GM13977 (cell line): ENCODE results near the gene SWAP70.

ENCODE experiments used
- DNase-seq: peaks from one replicate; pipeline ENCODE4 v3.0.0; 2012; ENCODE audit warnings: low spot score
- in situ Hi-C: fragments of 300-500 bp; cut with MboI; formaldehyde crosslinking; loops from one replicate; pipeline ENCODE4 v1.12.0; 2022; ENCODE audit warnings: low sequenced_read_pairs, low pct_unique_long_range_greater_than_20kb, mixed read lengths, inconsistent platforms; ENCODE audit not compliant: unreplicated experiment
- TF ChIP-seq, protein P1 (sequence below): IDR thresholded peaks from 2 replicates; pipeline ENCODE4 v1.5.1; 2012; ENCODE audit warnings: mild to moderate bottlenecking, control low read depth; ENCODE audit not compliant: insufficient read depth; ENCODE audit errors: extremely low read depth, missing control alignments

Gene SWAP70

GRCh38 chr11:9663699-9664275, at the start of gene SWAP70:
Gene SWAP70 (plus strand): TSS chr11:9664077. CDS start chr11:9664180, 103 bp downstream.
- in situ Hi-C loops = no loop called here
- DNase-seq = peak; percentile 92
- TF ChIP-seq, protein P1, sequence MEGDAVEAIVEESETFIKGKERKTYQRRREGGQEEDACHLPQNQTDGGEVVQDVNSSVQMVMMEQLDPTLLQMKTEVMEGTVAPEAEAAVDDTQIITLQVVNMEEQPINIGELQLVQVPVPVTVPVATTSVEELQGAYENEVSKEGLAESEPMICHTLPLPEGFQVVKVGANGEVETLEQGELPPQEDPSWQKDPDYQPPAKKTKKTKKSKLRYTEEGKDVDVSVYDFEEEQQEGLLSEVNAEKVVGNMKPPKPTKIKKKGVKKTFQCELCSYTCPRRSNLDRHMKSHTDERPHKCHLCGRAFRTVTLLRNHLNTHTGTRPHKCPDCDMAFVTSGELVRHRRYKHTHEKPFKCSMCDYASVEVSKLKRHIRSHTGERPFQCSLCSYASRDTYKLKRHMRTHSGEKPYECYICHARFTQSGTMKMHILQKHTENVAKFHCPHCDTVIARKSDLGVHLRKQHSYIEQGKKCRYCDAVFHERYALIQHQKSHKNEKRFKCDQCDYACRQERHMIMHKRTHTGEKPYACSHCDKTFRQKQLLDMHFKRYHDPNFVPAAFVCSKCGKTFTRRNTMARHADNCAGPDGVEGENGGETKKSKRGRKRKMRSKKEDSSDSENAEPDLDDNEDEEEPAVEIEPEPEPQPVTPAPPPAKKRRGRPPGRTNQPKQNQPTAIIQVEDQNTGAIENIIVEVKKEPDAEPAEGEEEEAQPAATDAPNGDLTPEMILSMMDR = no peak

- peak; percentile 78 for DNase-seq
- TF ChIP-seq, protein P1 = no peak
- in situ Hi-C loops = loop anchor here (10.0 kb wide), 1 partner anchor 110 kb away; no protein-coding TSS in a partner anchor
Observed at GRCh38 chr11:9615031-9615451, 48.8 kb upstream of the SWAP70 start.

DNA sequence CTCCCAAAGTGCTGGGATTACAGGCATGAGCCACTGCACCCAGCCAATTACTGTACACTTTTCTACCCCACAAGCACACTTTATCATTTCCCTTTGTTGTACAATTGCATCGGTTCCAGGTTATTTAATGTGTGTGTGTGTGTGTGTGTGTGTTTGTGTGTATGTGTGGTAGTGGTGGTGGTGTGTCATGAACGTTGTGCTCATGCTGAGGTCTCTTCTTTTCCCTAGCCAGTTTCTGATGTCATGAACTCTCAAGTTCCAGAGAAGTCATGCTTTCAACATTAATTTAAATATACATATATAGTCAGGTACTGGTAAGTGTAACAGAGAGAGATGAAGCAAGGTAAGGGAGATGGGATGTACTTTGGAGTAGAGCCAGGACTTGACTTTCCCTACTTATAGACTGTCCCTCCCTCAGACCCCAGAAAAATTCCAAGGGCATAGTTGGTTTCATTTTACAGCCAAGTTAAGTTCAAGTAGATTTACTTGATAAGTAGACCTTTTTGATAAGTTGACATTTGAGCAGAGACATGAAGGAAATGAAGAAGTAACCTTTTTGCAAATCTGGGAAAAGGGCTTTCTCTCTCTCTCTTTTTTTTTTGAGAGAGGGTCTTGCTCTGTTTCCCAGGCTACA, 47.7 kb upstream of the SWAP70 start:
- in situ Hi-C loops = loop anchor here (10.0 kb wide), 1 partner anchor 109 kb away; no protein-coding TSS in a partner anchor
- TF ChIP-seq, protein P1 = no peak
- DNase-seq = no peak

- no peak for DNase-seq
- TF ChIP-seq, protein P1 = no peak
- in situ Hi-C loops = loop anchor here (10.0 kb wide), 1 partner anchor 108 kb away; no protein-coding TSS in a partner anchor
Observed at GRCh38 chr11:9616858-9617257, 47.0 kb upstream of the SWAP70 start.

DNA sequence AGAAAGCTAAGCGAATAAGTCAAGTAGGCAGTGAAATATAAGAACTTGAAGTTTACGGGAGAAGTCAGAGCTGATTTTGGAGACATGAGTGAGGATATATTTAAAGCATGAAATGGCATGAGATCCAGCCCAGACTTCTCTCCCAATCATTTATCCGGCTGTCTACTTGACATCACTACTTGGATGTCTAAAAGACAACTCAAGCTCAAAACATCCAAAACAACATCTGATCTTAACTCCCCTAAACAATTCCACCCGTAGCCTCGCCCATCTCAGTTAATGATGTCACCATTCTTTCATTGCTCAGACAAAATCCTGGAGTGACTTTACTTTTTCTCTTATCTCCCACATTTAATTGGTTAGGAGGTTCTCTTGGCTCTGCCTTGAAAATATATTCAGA, 45.9 kb upstream of the SWAP70 start:
- DNase-seq = no peak
- TF ChIP-seq, protein P1 = no peak
- in situ Hi-C loops = loop anchor here (10.0 kb wide), 1 partner anchor 107 kb away; no protein-coding TSS in a partner anchor

- no peak for DNase-seq
- in situ Hi-C loops = loop anchor here (10.0 kb wide), 1 partner anchor 106 kb away; no protein-coding TSS in a partner anchor
- TF ChIP-seq, protein P1 = no peak
Observed at GRCh38 chr11:9619004-9619403, 44.9 kb upstream of the SWAP70 start.
